SJCRH30 (cell line): ENCODE data around the gene AZU1. TPM values are rescaled to one million over a fixed set of nuclear protein-coding genes. Genes with fewer than 3 reads are reported as not detected.
"Not testable (repeated sequence)": the region's sequence is repeated elsewhere in the genome, so short reads cannot be mapped to it uniquely, and the experiment has no call there.

ENCODE experiments used
- DNase-seq, 2 experiments: peaks; one replicate each; pipeline ENCODE4 v3.0.0-alpha.2; 2015 to 2020
- H3K27ac ChIP-seq: fragments of 250-450 bp; sonication (Bioruptor Pico); 2 replicates; pipeline ENCODE4 v1.5.1; 2020; ENCODE audit warnings: mild to moderate bottlenecking, moderate library complexity
- H3K27me3 ChIP-seq: fragments of 250-450 bp; sonication (Bioruptor Pico); 2 replicates; pipeline ENCODE4 v1.5.1; 2020; ENCODE audit warnings: mild to moderate bottlenecking, moderate library complexity
- H3K36me3 ChIP-seq: fragments of 250-450 bp; sonication (Bioruptor Pico); 2 replicates; pipeline ENCODE4 v1.5.1; 2020; ENCODE audit warnings: mild to moderate bottlenecking, moderate library complexity
- H3K4me1 ChIP-seq: fragments of 250-450 bp; sonication (Bioruptor Pico); 2 replicates; pipeline ENCODE4 v1.5.1; 2020; ENCODE audit warnings: mild to moderate bottlenecking, moderate library complexity
- H3K4me3 ChIP-seq: fragments of 250-450 bp; sonication (Bioruptor Pico); 2 replicates; pipeline ENCODE4 v1.5.1; 2020; ENCODE audit warnings: mild to moderate bottlenecking, moderate library complexity
- H3K9me3 ChIP-seq: fragments of 250-450 bp; sonication (Bioruptor Pico); replicated peaks from 2 replicates; pipeline ENCODE4 v1.5.1; 2020; ENCODE audit warnings: mild to moderate bottlenecking, moderate library complexity
- total RNA-seq: library from RNA; depleted of rRNA; stranded (reverse); fragments of >200 nt; shearing (Covaris generic); gene quantifications from 2 replicates; pipeline ENCODE4 v1.2.3, GENCODE V29; 2014

The AZU1 gene
- total RNA-seq, 1 experiment from 2014 or later: not detected

DNA sequence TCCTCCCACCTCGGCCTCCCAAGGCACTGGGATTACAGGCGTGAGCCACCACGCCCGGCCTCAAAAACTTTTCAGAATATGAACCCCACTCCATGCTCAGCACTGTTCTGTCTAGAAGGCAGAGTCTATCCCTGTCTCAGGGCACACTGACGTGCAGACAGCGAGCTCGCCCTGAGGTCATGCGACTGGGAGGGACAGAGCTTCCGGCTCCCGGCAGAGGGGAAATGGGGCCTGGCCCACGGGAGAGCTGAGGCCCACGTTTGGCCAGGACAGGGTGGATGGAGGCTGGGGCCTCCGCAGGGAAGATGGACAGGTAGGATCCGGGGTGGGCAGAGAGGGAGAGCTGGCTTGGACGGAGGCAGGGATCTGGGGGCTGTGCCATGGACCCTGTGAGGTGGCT, 2.8 kb upstream of the AZU1 start:
- no peaks in the 10 kb centered on the region for H3K9me3 ChIP-seq
- H3K27me3 ChIP-seq: no peaks in the 10 kb centered on the region; the same call in 1 of the 2 replicates

GRCh38 chr19:825897-826644, 1.6 kb upstream of the AZU1 start:
- no peak for DNase-seq
- no peaks in the 10 kb centered on the region for H3K9me3 ChIP-seq
- no peaks in the 10 kb centered on the region for H3K36me3 ChIP-seq
- H3K4me3 ChIP-seq: no peak overlapping the region
- H3K4me1 ChIP-seq: no peaks in the 10 kb centered on the region
- H3K27me3 ChIP-seq: peaks cover 10% of the 10 kb centered on the region; the same call in 1 of the 2 replicates
- no peak overlapping the region for H3K27ac ChIP-seq

More for the DNA sequence above, 2.8 kb upstream of the AZU1 start:
- Histone ChIP-seq H3K4me1 (no peaks in the 10 kb centered on the region), H3K36me3 (no peaks in the 10 kb centered on the region), H3K27ac (no peak overlapping the region), H3K4me3 (no peak overlapping the region)
- DNase-seq: no peak

GRCh38 chr19:827314-827709, 325 bp upstream of the AZU1 start:
- Histone ChIP-seq H3K9me3 (no peaks in the 10 kb centered on the region), H3K27me3 (peaks cover 22% of the 10 kb centered on the region; the same call in 1 of the 2 replicates), H3K4me1 (no peaks in the 10 kb centered on the region), H3K4me3 (no peak overlapping the region), H3K27ac (no peak overlapping the region), H3K36me3 (no peaks in the 10 kb centered on the region)
- no peak for DNase-seq

GRCh38 chr19:829129-829758, 1.6 kb downstream of the AZU1 start:
- no peak overlapping the region for H3K4me3 ChIP-seq
- no peaks in the 10 kb centered on the region for H3K9me3 ChIP-seq
- peaks cover 27% of the 10 kb centered on the region for H3K27me3 ChIP-seq
- H3K4me1 ChIP-seq: no peaks in the 10 kb centered on the region
- no peak overlapping the region for H3K27ac ChIP-seq
- H3K36me3 ChIP-seq: no peaks in the 10 kb centered on the region
- DNase-seq: no peak

- H3K27me3 ChIP-seq: peaks cover 36% of the 10 kb centered on the region
- H3K9me3 ChIP-seq: no peaks in the 10 kb centered on the region
- H3K27ac ChIP-seq: no peak overlapping the region
- no peak overlapping the region for H3K4me3 ChIP-seq
- no peak for DNase-seq
- no peaks in the 10 kb centered on the region for H3K4me1 ChIP-seq
- no peaks in the 10 kb centered on the region for H3K36me3 ChIP-seq
Measured at GRCh38 chr19:831407-832369, 4.1 kb downstream of the AZU1 start.

DNA sequence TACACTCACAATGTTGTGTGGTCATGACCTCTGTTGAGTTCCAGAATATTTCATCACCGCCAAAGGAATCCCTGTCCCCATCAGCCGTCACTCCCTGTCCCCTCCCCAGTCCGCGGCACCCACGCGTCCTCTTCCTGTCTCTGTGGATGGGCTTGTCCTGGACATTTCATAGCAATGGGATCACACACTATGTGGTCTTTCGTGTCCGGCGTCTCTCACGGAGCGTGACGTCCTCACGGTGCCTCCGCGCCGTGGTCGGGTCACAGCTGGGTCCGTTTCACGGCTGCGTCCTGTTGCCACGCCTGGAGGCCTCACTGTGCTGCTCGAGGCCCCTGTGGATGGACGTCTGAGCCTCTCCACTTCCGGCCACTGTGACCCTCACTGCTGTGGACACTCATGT, 6.6 kb downstream of the AZU1 start:
- no peaks in the 10 kb centered on the region for H3K4me1 ChIP-seq
- peaks cover 36% of the 10 kb centered on the region for H3K27me3 ChIP-seq
- H3K27ac ChIP-seq: no peak overlapping the region

GRCh38 chr19:835210-835810, 7.7 kb downstream of the AZU1 start:
- Histone ChIP-seq H3K27ac (no peak overlapping the region), H3K27me3 (peaks cover 39% of the 10 kb centered on the region), H3K36me3 (no peaks in the 10 kb centered on the region), H3K4me3 (no peak overlapping the region), H3K4me1 (0 out of 2 replicates have a peak, but pooled peaks cover 3% of the 10 kb centered on the region), H3K9me3 (no peaks in the 10 kb centered on the region)
- no peak for DNase-seq

More for the DNA sequence above, 6.6 kb downstream of the AZU1 start:
- Histone ChIP-seq H3K4me3 (no peak overlapping the region), H3K9me3 (no peaks in the 10 kb centered on the region), H3K36me3 (no peaks in the 10 kb centered on the region)
- no peak for DNase-seq

DNA sequence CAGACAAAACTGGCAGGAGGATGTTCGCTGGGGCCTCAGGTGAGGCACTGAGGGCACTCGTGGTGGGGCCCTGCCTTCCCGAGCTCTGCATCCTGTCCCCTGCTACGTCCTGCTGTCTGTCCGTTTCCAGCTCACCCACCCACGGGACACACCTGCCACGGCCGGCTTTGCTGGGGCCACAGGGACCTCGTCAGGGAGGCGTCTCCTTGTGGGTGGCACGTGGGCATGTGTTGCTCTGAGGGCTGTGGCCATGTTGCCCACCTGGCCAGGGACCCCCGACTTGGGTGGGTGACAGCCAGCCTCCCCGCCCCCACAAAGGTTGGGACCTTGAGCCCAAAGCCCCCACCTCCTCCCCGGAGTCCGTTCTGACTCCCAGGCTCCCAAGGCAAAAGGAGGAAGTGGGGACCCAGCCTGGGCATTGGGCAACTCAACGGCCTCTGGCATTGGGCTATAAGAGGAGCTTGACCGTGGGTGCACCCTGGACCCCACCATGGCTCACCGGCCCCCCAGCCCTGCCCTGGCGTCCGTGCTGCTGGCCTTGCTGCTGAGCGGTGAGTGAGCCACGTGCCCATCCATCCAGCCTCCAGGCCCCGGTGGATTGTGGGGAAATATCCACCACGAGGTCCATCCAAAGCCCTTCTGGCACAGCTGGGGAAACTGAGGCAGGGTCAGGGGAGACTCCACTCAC, 13.0 kb downstream of the AZU1 start, which contains the start of gene PRTN3:
TSS of gene PRTN3 (plus strand) at position 481 of the 688 bp plus-strand sequence. CDS start at position 491, 10 bp downstream.
- Histone ChIP-seq H3K27me3 (peaks cover 25% of the 10 kb centered on the region), H3K4me1 (0 out of 2 replicates have a peak, but pooled peaks cover 3% of the 10 kb centered on the region), H3K36me3 (no peaks in the 10 kb centered on the region), H3K4me3 (no peak within 1 kb of the TSS), H3K27ac (no peak within 1 kb of the TSS), H3K9me3 (no peaks in the 10 kb centered on the region)
- DNase-seq: no peak

DNA sequence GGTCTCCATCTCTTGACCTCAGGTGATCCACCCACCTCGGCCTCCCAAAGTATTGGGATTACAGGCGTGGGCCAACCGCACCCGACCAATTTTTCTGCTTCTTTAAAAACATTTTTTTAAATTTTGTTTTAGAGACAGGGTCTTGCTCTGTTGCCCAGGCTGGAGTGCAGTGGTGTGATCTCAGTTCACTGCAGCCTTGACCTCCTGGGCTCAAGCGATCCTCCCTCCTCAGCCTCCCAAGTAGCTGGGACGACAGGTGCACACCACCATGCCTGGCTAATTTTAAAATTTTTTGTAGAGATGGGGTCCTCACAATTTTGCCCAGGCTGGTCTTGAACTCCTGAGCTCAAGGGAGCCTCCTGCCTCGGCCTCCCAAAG, 15.2 kb downstream of the AZU1 start:
- not testable (repeated sequence) for H3K36me3 ChIP-seq, DNase-seq, H3K27ac ChIP-seq, H3K4me1 ChIP-seq, H3K9me3 ChIP-seq, H3K4me3 ChIP-seq
- peaks cover 33% of the 10 kb centered on the region for H3K27me3 ChIP-seq

DNA sequence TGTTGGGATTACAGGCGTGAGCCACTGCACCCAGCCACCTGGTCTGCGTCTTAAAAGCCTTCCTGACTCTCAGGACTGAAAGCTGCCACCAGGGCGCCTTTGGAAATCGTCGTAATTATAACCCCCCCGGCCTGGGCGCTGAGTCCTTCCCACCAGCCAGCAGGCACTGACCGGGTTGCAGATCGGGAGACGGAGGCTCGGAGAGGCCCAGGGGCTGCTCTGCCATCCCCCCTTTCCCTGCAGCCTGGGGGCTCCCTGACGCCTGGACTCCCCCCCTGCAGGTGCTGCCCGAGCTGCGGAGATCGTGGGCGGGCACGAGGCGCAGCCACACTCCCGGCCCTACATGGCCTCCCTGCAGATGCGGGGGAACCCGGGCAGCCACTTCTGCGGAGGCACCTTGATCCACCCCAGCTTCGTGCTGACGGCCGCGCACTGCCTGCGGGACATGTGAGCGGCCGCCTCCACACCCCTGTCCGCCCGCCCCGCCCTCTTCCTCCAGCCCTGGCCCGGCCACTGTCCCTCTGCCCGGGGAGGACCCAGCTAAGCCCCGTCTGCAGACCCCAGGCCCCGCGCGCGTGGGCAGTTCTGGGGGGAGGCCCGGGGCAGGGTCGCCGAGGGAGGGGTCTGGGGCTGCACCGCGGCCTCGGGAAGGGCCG, 15.7 kb downstream of the AZU1 start:
- DNase-seq: no peak
- 0 out of 2 replicates have a peak, but pooled peaks cover 3% of the 10 kb centered on the region for H3K4me1 ChIP-seq

DNA sequence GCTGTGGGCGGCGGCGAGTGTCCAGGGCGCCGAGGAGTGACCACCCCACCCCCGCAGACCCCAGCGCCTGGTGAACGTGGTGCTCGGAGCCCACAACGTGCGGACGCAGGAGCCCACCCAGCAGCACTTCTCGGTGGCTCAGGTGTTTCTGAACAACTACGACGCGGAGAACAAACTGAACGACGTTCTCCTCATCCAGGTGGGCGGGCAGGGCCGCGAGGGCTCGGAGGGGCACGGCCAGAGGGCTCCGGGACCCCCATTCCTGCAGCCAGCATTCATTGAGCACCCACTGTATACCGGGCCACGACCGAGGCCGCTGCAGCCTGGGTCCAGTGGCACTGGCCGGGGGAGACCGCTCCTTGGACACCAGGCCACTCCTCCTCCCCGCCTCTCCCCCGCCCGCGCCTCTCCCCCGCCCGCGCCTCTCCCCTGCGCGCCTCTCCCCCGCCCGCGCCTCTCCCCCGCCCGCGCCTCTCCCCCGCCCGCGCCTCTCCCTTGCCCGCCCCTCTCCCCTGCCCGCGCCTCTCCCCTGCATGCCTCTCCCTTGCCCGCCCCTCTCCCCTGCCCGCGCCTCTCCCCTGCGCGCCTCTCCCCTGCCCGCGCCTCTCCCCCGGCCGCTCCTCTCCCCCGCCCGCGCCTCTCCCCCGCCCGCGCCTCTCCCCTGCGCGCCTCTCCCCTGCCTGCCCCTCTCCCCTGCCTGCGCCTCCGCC, 16.4 kb downstream of the AZU1 start:
- no peak for DNase-seq
- peaks cover 38% of the 10 kb centered on the region for H3K27me3 ChIP-seq
- H3K4me1 ChIP-seq: 0 out of 2 replicates have a peak, but pooled peaks cover 3% of the 10 kb centered on the region
- H3K9me3 ChIP-seq: no peaks in the 10 kb centered on the region
- H3K27ac ChIP-seq: no peak overlapping the region
- H3K36me3 ChIP-seq: no peaks in the 10 kb centered on the region
- H3K4me3 ChIP-seq: no peak overlapping the region

More for the DNA sequence above, 15.7 kb downstream of the AZU1 start:
- Histone ChIP-seq H3K27me3 (peaks cover 38% of the 10 kb centered on the region), H3K9me3 (no peaks in the 10 kb centered on the region), H3K36me3 (no peaks in the 10 kb centered on the region), H3K4me3 (no peak overlapping the region), H3K27ac (no peak overlapping the region)

DNA sequence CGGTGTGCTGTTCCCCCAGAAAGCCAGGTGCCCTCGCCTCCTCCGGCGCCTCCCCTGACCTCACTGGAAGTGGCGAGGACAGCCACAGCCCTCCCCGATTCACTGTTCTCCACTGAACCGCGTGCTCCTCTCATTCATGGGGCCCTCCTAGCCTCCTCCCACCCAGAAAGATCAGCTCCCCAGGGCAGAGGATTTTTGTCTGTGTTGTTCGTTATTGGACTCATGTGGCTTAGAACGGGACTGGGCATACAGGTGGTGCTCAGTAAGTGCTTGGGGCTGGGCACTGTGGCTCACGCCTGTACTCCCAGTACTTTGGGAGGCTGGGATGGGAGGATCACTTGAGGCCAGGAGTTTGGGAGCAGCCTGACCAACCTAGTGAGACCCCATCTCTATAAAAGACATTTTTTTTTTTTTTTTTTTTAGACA, 16.9 kb downstream of the AZU1 start:
- H3K4me1 ChIP-seq: 0 out of 2 replicates have a peak, but pooled peaks cover under 1% of the 10 kb centered on the region
- DNase-seq: no peak
- no peak overlapping the region for H3K4me3 ChIP-seq
- H3K36me3 ChIP-seq: no peaks in the 10 kb centered on the region
- no peaks in the 10 kb centered on the region for H3K9me3 ChIP-seq
- no peak overlapping the region for H3K27ac ChIP-seq
- peaks cover 35% of the 10 kb centered on the region for H3K27me3 ChIP-seq
